HG03342 (cell line): ENCODE data around the gene USP12.

Source experiments
- ATAC-seq: cut with Tn5 transposase; IDR thresholded peaks from one replicate; pipeline ENCODE4 v1.9.1; 2021; ENCODE audit warnings: mild to moderate bottlenecking, moderate library complexity; ENCODE audit not compliant: unreplicated experiment

Gene USP12

DNA sequence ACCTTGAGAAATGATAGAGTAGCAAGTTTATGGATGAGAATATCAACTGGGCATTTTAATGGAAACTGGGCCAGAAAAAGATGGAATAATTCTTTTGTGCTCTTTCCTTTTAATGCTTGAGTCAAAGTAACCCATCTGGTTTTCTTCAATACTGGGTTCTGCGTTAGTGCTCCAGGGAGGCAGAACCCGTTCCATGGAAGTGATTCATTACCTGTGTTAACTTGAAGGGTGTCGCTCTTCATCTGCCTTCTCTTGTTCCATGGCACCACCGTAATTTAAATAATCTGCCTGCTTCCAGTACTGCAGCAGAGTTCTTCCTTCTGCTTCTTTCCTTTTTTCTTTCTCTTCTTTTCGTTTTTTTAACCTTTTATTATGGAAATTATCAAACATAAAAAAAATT, 14.7 kb upstream of the USP12 start:
- no peak for ATAC-seq

- no peak for ATAC-seq
These were observed 12.0 kb upstream of the USP12 start for GRCh38 chr13:27183561-27184147.

DNA sequence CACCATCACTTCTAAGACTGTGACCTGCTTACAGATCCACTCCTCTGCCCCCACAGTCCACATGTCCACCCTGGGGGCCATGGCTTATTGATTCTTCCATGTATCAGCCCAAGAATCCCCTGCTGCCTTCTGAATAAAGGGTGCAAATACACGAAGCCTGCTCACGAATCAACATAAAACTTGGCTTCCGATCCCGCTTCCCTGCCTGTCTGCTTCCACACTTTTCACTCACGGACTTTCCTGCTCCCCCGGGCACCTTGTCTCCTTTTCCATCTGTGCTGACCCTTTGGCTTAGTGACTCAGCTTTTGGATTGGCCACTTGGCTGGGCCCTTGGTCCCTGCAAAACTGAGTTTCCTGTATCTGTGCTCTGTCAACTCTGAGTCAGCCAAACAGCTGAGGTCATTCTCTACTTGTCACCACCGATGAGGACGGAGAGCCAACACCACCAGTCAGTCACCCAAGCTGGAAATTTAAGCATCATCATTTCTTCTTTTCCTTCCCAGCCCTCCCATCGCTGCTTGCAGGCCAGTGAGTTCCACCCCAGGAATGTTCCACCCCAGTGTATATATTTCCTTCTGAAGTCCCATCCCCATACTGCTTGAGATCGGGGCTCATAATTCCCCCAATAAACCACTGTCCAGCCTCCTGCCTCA, 11.4 kb upstream of the USP12 start:
- no peak for ATAC-seq

- ATAC-seq, result no peak
These were observed 10.4 kb upstream of the USP12 start for GRCh38 chr13:27182054-27182453.

DNA sequence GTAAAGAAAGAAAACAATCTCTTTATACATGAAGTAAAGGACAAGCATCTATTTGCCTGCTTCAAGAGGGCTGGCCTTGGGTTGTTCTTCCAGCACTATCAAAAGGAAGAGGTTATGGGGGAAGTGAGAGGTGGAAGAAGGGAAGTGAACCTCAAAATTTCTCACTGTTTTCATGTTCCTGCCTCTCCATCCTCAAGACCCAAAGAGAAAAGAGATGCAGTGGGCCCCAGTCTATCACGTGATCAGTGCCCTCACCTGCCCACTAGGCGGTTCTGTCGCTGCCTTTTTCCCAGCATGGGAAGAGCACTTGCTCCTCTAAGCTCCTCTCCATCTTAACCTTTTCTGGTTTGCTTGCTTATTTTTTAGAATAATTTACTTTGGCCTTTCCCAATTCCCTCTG, 6.2 kb upstream of the USP12 start:
- ATAC-seq, result no peak

- no peak for ATAC-seq
These were observed 5.1 kb upstream of the USP12 start for GRCh38 chr13:27176470-27177410.

DNA sequence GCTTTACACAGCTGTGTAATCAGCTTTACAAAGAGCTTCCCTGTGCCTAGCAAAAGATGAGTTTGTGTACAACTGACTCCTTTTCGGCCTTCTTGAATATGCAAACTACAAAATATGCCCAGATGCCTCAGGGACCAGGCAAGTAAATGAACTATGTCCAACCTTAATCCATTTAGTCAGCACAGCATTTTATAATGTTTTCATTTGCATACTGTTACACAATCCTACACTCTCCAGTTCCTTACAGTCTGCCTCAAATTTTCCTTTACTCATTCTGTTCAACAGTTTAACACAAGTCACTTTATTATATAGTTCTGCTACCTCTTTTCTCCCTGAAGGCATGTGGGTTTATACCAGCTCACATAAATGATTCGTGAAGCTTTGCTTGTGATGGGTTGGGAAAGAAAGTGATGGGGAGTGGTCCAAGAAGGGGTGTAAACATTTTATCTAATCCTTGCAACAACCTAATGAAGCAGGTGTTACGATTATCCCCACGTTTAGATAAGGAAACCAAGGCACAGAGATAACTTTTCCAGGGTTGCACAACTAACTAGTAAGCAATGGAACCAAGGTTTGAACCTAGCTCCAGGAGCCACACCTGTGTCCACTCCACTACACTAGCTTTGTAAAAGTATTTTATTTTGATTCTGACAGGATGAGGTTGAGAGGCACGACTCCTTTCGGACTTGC, 3.3 kb upstream of the USP12 start:
- no peak for ATAC-seq

GRCh38 chr13:27172495-27172842, 858 bp upstream of the USP12 start:
- no peak for ATAC-seq

DNA sequence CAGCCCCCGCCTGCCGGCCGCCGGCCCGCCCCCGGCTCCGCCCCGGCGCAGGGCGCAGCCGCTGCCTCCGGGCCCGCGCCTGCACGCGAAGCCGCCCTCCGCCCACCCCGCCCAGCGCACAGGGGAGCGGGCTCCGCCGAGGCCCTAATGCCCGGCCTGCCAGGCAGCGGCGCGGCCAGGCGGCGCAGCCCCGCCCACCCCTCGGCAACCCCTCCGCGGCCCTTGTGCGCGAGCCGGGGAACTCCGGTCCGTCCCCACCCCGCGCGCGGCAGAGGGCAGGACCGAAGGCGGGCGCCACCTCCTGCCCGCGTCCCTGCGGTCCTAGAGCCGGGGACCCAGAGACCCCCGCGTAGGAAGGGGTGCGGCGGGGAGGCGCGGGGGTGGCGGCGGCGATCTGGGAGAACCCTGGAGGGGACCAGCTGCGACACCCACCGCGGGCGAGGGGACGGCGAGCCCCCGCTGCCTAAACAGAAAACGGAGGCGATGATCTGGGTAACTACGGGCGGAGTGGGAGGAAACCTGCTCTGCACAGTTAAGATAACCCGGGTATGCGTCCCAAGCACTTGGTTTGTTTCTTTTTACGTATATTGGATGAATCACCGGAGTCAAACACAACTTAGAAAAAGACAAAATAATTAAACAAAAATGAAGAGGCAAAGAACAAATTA, 350 bp upstream of the USP12 start:
- ATAC-seq, result peak; percentile 70

GRCh38 chr13:27170516-27171243, 931 bp downstream of the USP12 start:
- peak; percentile 3 for ATAC-seq

GRCh38 chr13:27170221-27170515, 1.4 kb downstream of the USP12 start:
- no peak for ATAC-seq

GRCh38 chr13:27168906-27169657, 2.5 kb downstream of the USP12 start:
- no peak for ATAC-seq

DNA sequence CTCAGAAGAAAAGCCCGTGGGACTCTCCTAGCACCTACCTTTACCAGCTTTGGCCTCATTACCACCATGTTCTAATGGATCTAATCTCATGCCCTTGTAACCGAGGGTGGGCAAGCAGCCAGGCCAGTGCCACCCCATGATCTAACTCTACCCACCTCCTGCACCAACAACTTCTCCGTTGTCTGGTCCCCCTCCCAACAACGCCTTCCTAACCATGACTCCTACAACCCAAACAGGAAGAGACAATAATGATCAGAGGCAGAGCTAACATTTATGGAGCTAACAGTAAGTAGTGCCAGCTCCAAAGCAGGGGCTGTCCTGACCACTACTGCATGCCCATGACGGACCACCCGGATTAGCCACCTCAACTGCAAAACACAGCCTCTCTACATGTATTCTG, 3.5 kb downstream of the USP12 start:
- ATAC-seq, result no peak

DNA sequence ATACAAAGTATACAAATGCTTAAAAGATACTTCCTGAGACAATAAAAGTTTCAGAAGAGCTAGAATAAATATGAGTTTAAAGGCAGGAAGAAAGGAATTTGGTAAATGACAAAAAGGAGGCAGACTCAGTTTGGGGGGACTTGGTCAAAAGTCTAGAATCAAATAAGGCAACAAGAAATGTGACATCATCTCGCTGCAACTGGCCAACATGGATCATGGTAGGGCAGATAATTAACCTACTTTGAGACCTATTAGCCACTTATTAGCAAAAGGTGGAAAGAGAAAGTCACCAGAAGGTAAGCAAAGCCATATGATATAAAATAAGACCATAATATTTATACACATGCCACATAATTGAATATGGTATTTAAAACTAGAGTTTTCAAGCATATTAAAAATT, 5.3 kb downstream of the USP12 start:
- no peak for ATAC-seq

GRCh38 chr13:27161980-27162379, 9.6 kb downstream of the USP12 start:
- no peak for ATAC-seq

GRCh38 chr13:27161423-27161822, 10.2 kb downstream of the USP12 start:
- ATAC-seq, result no peak

DNA sequence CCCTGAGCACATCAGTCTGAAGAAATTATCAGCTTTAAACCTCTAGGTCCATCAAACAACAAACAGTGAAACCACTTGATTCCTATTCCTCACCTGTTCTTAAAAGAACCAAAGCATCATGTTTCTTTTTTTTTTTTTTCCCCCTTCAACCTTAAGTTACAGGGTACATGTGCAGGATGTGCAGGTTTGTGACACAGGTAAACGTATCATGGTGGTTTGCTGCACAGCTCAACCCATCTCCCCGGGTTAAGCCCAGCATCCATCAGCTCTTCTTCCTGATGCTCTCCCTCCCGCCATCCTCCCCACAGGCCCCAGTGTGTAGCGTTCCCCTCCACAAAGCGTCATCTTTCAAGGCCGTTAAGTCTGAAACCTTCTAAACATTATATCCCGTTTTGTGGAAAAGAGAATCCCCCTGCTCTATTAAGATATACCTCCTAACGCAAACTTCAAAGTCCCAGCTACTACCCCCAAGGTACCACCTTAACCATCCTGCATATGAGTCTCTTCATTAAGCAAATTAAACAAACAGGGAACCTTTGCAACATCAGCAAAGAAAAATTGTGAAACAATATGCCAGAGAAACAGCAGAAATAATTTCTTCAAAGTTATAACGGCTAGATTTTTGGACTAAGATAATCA, 10.8 kb downstream of the USP12 start:
- no peak for ATAC-seq

DNA sequence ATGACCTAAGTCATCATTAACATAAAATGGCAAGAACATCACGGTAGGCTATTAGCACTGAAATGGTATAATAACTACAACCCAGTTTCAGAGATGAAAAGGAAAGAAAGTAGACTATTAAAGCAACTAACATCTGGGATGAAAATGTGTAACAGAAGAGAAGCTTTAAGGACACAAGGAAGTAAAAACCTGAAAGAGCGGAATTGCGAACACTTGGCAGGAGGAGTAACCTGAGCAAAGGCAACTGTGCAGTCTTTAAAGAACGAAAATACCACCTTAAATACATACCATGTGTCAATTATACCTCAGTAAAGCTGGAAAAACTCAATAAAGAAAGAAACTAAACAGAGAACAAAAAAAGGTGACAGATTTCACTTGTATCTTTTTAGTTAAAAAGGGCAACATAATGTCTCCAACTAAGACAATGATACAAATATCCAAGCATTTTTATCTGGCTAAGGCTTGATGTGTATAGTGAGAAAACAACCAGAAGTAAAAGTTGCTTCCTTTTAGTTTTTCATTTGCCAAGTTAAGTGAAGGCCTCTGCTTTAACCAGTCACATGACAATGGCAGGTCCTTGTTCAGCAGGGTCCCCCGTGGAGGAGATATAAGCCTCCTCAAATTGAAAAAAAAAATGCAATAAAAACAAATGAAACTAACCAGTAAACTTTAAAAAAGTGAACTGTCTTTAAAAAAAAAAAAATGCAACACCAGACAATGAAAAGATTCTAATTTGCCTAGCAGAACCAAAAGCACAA, 11.6 kb downstream of the USP12 start:
- ATAC-seq, result no peak

DNA sequence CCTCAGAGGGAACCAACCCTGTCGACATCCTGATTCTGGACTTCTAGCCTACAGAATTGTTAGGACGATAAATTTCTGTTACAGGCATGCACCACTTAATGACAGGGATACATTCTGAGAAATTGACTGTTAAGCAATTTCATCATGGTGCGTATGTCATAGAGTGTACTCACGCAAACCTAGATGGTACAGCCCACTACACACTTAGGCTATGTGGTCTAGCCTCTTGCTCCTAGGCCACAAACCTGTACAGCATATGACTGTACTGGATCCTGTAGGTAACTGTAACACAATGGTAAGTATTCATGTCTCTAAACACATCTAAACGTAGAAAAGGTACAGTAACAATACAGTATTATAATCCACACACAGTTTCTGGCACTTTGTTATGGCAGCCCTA, 13.3 kb downstream of the USP12 start:
- no peak for ATAC-seq
